COLO668 (cell line): Measurements from ENCODE around the gene LLGL2.
A peak's percentile ranks its signal among the peaks of the same experiment; 100 is the strongest.
"Not testable (repeated sequence)": the region's sequence is repeated elsewhere in the genome, so short reads cannot be mapped to it uniquely, and the experiment has no call there.

Experiments used
- DNase-seq: peaks from one replicate; lab custom pipeline; 2025; ENCODE audit not compliant: unreplicated experiment; lab: John Stamatoyannopoulos, UW

LLGL2 gene

GRCh38 chr17:75568412-75569255, 43.1 kb downstream of the LLGL2 start:
- DNase-seq, result no peak

DNA sequence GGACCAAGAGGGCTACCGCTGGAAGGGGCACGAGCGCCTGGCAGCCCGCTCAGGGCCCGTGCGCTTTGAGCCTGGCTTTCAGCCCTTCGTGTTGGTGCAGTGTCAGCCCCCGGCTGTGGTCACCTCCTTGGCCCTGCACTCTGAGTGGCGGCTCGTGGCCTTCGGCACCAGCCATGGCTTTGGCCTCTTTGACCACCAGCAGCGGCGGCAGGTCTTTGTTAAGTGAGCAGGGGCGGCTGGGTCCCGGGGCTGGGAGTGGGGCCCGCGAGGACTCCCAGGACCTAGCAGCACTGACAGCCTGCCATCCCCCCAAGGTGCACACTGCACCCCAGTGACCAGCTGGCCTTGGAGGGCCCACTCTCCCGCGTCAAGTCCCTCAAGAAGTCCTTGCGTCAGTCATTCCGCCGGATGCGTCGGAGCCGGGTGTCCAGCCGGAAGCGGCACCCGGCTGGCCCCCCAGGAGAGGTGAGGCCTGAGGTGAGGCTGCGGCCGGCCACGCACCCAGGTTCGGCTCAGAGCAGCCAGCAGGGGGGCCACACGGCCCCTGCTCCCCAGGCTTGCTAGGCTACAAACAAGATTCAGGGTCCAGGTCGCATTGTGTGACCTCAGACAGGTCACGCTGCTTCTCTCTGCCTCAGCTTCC, 44.7 kb downstream of the LLGL2 start:
- no peak for DNase-seq

- DNase-seq, result no peak
Observed at GRCh38 chr17:75570772-75571171, 45.3 kb downstream of the LLGL2 start.

- DNase-seq, result no peak
Observed at GRCh38 chr17:75571197-75571884, 45.8 kb downstream of the LLGL2 start.

- no peak for DNase-seq
Observed at GRCh38 chr17:75571885-75572215, 46.4 kb downstream of the LLGL2 start.

DNA sequence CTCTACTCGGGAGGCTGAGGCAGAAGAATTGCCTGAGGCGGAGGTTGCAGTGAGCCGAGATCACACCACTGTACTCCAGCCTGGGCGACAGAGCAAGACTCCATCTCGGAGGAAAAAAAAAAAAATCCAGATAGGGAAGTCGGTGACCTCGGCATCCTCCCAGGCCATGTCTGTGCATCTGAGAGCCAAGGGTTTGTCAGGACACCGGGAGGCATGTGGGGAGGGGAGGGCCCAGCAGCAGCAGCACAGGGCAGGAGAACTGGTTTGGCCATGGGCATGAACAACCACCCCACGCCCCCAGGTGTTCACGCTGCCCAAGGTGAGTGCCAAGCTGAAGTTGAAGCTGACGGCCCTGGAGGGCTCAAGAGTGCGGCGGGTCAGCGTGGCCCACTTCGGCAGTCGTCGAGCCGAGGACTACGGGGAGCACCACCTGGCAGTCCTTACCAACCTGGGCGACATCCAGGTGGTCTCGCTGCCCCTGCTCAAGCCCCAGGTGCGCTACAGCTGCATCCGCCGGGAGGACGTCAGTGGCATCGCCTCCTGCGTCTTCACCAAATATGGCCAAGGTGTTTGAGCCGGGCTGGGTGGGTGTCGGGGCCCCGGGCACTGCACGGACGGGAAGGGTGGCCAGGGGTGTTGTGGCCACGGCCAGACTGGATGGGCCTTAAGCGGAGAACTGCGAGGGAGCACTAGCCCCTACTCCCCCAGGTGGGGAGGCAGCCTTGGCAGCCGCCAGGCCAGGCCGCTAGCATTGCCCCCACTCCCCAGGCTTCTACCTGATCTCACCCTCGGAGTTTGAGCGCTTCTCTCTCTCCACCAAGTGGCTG, 47.4 kb downstream of the LLGL2 start:
- DNase-seq, result no peak

DNA sequence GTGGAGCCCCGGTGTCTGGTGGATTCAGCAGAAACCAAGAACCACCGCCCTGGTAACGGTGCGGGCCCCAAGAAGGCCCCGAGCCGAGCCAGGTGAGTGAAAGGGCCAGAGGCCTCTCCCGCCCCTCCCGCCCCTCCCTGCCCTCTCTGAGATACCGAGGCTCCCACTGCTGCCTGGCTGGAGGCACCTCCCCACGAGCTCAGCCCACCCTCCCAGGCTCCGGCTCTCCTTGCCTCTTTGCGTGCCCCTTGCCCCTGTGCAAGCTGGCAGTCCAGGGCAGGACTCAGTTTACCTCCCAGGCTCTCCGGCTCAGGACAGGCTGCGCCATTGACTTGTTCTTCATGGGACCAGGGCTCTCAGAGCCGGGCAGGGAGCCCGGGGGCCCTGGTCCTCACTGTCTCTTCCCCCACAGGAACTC, 48.1 kb downstream of the LLGL2 start:
- no peak for DNase-seq

GRCh38 chr17:75573994-75574393, 48.5 kb downstream of the LLGL2 start:
- no peak for DNase-seq

GRCh38 chr17:75574404-75575036, 49.0 kb downstream of the LLGL2 start:
- no peak for DNase-seq

DNA sequence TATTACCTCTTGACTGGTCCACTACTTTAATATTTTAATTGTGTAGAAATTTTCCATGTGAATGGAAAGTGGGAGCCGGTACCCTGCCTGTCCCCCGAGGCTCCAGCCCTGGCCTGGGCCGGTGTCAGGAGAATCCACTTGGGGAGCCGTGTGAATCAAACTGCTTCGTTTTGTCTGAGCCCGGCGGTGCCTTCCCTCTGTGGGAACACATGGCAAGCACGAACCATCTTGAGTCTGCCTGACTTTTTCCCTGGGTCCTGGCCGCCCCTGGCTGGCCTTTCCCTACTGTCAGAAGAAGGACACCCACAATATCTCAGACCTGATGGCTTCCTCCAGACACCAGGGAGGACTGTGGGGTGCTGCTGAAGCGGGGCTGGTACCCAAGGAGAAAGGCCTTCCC, 49.7 kb downstream of the LLGL2 start:
- no peak for DNase-seq

GRCh38 chr17:75575728-75576127, 50.2 kb downstream of the LLGL2 start:
- no peak for DNase-seq

DNA sequence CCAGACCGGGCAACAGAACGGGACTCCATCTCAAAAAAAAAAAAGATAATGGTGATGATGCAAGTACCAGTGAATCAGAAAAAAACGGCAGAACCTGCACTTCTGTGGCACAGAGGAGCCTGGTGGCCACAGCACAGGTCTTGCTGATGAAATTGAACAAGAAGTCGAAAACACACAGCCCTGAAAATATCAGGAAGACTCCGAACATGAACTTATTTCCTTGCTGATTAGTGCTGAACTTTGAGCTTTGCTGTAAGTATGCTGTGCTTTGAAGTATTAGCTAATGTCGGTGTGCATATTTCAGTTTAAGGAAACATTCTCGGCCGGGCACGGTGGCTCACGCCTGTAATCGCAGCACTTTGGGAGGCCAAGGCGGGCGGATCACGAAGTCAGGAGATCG, 51.2 kb downstream of the LLGL2 start:
- DNase-seq, result no peak

GRCh38 chr17:75581121-75581725, 55.7 kb downstream of the LLGL2 start:
- DNase-seq, result not testable (repeated sequence)

DNA sequence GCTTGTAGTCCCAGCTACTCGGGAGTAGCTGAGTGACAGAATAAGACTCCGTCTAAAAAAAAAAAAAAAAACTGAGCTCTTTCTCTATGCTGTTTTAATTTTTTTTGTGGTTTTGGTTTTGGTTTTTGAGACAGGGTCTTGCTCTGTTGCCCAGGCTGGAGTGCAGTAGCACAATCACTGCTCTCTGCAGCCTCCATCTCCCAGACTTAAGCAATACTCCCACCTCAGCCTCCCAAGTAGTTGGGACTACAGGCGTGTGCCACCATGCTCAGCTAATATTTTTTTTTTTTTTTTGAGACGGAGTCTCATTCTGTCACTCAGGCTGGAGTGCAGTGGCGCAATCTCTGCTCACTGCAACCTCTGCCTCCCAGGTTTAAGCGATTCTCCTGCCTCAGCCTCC, 57.7 kb downstream of the LLGL2 start:
- DNase-seq, result not testable (repeated sequence)

GRCh38 chr17:75584849-75585175, 59.3 kb downstream of the LLGL2 start:
- DNase-seq, result no peak

GRCh38 chr17:75587675-75588595, 62.4 kb downstream of the LLGL2 start, which contains the start of gene MYO15B:
MYO15B (plus strand) TSS chr17:75587800; CDS start chr17:75588058, 258 bp downstream.
- peak; percentile 65 for DNase-seq

DNA sequence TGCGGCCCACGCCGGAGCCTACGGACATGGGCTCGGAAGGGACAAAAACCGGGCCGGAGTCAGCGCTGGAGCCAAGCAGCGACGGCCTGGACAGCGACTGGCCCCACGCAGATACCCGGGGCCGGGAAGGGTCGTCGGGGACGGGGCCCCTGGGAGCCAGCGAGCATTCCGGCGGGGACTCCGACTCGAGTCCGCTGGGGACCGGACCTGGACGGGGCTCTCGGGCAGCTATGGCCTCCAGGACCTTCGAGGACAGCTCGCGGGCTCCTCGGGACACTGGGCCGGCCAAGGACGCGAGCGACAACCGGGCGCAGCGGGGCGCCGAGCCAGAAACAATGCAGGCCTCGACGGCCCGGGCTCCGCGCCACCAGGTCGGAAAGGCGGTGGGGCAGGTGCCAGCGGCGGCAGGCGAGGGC, 63.1 kb downstream of the LLGL2 start:
- DNase-seq, result peak; percentile 60

- DNase-seq, result peak; percentile 92
Observed at GRCh38 chr17:75589012-75589918, 63.8 kb downstream of the LLGL2 start.
